Measurements from ENCODE around the gene SERPINA1. TPM values are rescaled to one million over a fixed set of nuclear protein-coding genes. Genes with fewer than 3 reads are reported as not detected.

Gene SERPINA1
- total RNA-seq, 6 experiments from 2014 or later = 0.07 to 0.40 (median 0.17) TPM; not detected in 3

- Mint-ChIP-seq H3K4me3 (no peak overlapping the region), H3K4me1 (ENCODE audit: low read depth) (no peaks in the 10 kb centered on the region), H3K27ac (no peak overlapping the region), H3K9me3 (peaks cover 4% of the 10 kb centered on the region; the same call in 1 of the 2 replicates), H3K36me3 (ENCODE audit: low read depth) (no peaks in the 10 kb centered on the region), H3K27me3 (ENCODE audit: insufficient read depth) (peaks cover 4% of the 10 kb centered on the region)
- no peak for DNase-seq
- TF ChIP-seq CTCF (IDR thresholded peaks at IDR 0.05) = no peak
These were observed 5.7 kb upstream of the SERPINA1 start for GRCh38 chr14:94394025-94394493.

- DNase-seq = no peak
- no peaks in the 10 kb centered on the region for H3K36me3 Mint-ChIP-seq (ENCODE audit: low read depth)
These were observed 5.1 kb upstream of the SERPINA1 start for GRCh38 chr14:94393474-94393873.

GRCh38 chr14:94392510-94392935 is 4.1 kb upstream of the SERPINA1 start:
- H3K27ac Mint-ChIP-seq = no peak overlapping the region
- DNase-seq = no peak
- no peak for TF ChIP-seq CTCF (IDR thresholded peaks at IDR 0.05)
- peaks cover 8% of the 10 kb centered on the region for H3K9me3 Mint-ChIP-seq
- H3K4me1 Mint-ChIP-seq (ENCODE audit: low read depth) = no peaks in the 10 kb centered on the region
- H3K36me3 Mint-ChIP-seq (ENCODE audit: low read depth) = no peaks in the 10 kb centered on the region
- peaks cover 4% of the 10 kb centered on the region for H3K27me3 Mint-ChIP-seq (ENCODE audit: insufficient read depth)
- H3K4me3 Mint-ChIP-seq = no peak overlapping the region

More at GRCh38 chr14:94393474-94393873, 5.1 kb upstream of the SERPINA1 start:
- Mint-ChIP-seq H3K27ac (no peak overlapping the region), H3K4me3 (no peak overlapping the region), H3K9me3 (peaks cover 4% of the 10 kb centered on the region; the same call in 1 of the 2 replicates), H3K27me3 (ENCODE audit: insufficient read depth) (peaks cover 4% of the 10 kb centered on the region), H3K4me1 (ENCODE audit: low read depth) (no peaks in the 10 kb centered on the region)
- TF ChIP-seq CTCF (IDR thresholded peaks at IDR 0.05) = no peak

DNA sequence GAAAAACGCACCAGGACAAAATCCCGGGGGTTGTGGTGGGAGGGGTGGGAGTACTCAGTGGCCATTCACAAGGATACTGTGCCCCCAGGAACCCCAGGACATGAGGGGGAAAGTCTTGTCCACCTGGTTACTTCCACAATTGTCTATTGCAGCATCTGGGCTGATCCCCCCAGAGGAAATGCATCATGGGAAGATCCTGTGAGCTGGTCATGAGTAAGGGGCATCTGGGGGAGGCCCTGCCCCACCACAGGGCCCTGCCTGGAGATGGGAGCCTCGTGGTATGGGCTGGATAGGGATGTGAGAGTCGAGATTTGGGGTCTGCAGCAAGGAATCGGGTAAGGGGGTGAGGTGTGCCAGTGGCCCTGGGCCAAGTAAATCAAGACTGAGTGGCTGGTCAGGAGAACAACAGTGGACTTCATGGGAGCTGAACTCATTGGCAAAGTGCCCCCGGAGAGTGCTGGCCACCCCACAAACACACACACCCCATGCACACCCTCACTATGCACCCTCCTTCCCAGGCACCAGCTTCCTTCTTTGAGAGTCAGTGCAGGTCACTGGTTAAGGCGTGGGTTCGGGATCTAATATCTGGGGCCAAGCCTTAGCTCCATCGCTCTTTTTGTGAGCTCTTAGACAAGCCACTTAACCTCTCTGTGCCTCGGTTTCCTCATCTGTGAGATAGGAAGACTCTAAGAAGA is 3.0 kb upstream of the SERPINA1 start:
- Mint-ChIP-seq H3K27me3 (ENCODE audit: insufficient read depth) (peaks cover 4% of the 10 kb centered on the region), H3K9me3 (peaks cover 8% of the 10 kb centered on the region), H3K4me3 (no peak overlapping the region), H3K36me3 (ENCODE audit: low read depth) (no peaks in the 10 kb centered on the region), H3K4me1 (ENCODE audit: low read depth) (no peaks in the 10 kb centered on the region), H3K27ac (no peak overlapping the region)
- no peak for DNase-seq
- no peak for TF ChIP-seq CTCF (IDR thresholded peaks at IDR 0.05)

GRCh38 chr14:94390372-94391086 is 2.1 kb upstream of the SERPINA1 start:
- DNase-seq = no peak
- Mint-ChIP-seq H3K4me3 (no peak overlapping the region), H3K27ac (no peak overlapping the region), H3K27me3 (ENCODE audit: insufficient read depth) (no peaks in the 10 kb centered on the region; the same call in none of the 2 replicates), H3K36me3 (ENCODE audit: low read depth) (no peaks in the 10 kb centered on the region), H3K9me3 (peaks cover 8% of the 10 kb centered on the region), H3K4me1 (ENCODE audit: low read depth) (no peaks in the 10 kb centered on the region)
- no peak for TF ChIP-seq CTCF (IDR thresholded peaks at IDR 0.05)
